HG02623 (cell line): ENCODE results near the gene USP40.

Experiments used
- ATAC-seq: cut with Tn5 transposase; IDR thresholded peaks from one replicate; pipeline ENCODE4 v1.9.1; 2021; ENCODE audit warnings: moderate library complexity; ENCODE audit not compliant: unreplicated experiment

Gene USP40

DNA sequence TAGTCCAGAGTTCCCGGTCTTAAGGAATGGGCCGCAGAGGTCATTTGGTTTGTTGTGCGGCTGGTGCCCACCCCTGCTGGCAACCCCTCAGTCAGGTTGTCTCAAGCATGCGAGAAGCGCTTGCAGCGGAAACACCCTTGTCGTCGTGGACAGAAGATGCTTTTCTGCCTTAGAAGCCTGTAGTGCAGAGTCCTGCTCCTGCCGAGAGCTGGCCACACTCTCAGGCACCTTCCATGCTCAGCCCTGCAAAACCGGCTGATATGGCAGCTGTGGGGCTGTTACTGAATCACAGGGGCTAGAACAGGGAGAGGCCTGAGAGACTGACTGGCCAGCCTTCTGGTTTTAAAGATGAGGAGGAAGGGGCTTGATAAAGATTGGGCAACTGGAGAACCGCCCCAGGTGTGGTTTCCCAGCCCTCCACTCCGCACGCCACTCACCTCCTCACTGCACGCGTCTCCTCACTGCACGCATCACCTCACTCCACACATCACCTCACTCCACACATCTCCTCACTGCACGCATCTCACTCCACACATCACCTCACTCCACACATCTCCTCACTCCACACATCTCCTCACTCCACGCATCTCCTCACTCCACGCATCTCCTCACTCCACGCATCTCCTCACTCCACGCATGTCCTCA lies 103.6 kb downstream of the USP40 start:
- no peak for ATAC-seq

DNA sequence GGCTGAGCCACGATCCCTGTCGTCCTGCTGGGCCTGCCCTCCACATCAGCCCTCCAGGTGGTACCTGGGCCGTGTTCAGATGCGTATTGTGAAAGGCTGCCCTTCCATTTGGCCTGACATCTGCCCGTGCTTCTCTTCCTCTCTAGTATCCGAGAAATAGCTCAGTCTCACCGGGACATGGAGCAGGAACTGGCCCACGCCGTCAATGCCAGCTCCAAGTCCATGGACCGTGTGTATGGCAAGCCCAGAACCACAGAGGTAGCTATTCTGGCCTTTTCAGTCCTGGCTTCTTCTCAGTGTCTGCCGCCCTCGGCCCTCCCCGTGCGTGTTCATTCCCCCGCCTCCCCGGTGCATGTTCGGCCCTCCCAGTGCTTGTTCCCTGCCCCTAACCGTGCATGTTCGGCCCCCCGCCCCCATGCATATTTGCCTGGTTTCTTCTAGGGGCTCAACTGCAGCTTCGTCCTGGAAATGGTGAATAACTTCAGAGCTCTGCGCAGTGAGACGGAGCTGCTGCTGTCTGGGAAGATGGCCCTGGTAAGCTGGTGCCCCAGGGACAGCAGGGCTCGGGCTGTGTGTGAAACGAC lies 104.3 kb downstream of the USP40 start:
- ATAC-seq = no peak

DNA sequence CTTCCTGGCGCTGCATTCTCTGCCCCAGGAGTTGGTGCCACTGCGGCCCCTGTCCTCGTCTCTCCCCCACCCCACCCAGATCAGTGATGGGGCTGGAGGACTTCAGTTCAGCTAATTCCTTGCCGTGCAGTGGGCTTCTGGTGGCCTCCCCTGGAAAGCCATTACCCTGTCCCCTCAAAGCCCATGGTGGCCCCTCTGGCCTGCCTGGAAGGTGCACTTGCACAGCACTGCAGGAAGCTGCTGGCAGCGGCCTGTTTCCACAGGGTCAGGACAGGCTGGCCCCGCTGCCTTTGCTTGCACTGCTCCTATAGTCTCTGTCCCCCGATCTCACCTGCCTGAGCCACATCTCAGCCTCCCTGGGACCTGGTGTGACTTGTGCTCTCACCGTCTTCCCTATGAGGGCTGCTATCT lies 105.1 kb downstream of the USP40 start:
- ATAC-seq = no peak

DNA sequence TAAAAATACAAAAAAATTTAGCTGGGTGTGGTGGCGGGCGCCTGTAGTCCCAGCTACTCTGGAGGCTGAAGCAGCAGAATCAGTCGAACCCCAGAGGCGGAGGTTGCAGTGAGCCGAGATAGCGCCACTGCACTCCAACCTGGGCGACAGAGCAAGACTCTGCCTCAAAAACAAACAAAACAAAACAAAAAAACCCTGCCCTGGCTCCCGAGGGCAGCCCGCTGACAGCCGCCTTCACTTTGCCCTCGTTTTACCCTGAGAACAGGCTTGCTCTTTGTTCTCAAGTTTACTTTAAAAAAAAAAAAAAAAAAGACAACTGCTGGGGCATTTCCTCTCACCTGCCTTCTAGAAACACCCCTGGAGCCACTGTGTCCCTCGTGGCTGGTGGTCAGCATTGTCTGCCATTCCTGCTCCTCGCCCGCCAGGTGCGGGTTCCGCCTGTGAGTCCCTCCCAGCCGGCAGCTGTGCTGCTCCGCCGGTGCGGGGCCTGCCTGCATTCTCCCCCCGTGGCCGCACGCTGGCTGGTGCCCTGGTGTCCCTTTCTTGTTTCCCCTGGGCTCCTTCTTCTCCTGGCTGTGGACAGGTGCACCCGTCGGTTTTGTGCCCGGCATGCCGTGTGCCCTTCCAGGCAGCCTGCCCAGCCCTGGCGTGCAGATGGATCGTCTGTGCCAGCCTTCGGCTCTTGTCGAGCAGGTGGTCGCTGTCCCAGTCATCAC lies 105.7 kb downstream of the USP40 start:
- no peak for ATAC-seq

DNA sequence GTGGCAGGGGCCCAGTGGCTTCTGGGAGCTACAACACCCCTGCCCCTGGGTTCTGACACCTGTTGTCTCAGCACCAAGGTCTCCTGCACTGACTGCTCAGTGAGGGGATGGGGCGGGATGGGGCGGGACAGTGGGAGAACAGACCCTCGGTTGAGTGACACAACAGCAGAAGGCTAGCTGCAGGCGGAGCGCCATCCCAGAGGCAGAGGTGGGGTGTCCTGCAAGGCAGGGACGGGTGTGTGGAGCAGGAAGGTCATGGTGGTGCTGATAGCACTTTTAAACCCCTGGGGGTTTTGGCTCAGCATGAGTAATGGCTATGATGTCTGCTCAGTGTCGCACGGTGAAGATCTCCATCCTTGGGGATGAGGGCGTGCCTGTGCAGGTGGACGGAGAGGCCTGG lies 107.2 kb downstream of the USP40 start:
- ATAC-seq = no peak

DNA sequence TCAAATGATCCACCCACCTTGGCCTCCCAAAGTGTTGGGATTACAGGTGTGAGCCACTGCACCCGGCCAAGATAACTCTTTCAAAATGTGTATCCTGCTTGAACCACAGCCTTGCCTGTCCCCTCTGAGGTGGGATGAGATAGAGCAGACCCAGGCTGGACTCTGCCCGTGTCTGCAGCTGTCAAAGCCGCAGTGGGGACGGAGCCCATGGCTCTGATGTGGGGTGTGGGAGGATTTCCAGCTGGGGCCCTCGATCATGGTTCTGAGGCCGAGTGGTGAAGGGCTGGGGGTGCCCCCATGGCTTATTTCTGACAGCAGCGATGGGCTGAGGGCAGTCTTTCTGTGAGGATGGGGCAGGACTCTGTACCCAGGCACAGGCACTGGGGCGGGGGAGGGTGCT lies 107.8 kb downstream of the USP40 start:
- no peak for ATAC-seq

DNA sequence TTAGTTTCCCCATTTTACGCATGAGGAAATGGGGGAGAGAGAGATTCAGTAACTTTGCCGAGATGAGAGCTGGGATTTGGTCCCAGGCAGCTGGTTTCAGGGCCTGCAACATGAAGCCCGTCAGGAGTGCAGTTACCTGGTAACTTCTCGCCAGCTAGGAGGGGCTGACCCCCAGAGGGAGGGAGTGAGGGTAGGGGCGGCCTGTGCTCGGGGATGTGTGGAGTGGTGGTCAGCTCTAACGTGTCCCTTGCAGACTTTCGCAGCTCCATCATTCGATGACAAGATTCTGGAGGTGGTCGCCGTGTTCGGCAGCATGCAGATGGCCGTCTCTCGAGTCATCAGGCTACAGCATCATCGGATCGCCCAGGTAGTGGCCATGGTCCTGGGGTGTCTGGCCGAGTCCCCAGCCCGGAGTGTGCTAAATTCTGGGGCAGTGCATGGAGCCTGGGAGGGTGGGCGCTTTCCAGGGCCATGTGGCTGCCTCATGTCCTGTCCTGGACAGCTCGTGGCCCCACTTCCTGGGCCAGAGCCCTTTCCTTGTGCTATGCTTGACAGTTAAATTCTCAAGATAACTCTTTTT lies 108.5 kb downstream of the USP40 start:
- no peak for ATAC-seq

DNA sequence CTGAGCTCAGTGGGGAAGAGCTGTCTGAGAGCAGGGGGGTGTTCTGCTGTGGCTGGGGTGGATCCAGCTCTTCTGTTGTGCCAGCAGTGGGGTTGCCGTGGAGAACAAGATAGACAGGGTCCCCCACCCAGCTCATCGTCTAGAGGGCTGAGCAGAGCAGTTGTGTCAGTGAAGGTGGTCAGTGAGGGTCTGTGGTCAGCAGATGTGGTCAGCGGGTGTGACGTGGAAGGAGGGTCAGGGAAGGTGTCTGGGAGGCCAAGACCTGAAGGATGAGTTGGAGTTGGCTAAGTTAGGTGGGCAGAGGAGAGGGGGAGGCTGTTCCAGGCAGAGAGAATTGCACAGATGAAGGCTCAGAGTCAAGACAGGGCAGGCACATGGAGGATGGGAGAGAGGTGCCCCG lies 109.2 kb downstream of the USP40 start:
- no peak for ATAC-seq

DNA sequence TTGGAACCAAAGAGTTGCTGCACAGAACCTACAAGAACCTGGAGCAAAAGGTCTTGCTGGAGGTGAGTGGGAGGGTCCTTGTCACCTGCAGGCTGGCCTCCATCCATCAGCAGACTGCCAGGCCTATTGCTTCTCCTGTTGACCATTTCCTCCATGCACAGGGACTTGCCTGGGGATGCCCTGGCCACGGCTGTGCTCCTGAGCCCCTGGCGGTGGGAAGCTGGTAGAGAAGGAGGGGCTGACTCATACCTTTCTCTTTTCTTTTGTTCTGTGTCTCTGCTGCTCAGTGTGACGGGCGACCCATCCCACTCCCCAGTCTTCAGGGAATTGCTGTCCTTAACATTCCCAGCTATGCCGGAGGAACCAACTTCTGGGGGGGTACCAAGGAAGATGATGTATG lies 109.6 kb downstream of the USP40 start:
- ATAC-seq = no peak

DNA sequence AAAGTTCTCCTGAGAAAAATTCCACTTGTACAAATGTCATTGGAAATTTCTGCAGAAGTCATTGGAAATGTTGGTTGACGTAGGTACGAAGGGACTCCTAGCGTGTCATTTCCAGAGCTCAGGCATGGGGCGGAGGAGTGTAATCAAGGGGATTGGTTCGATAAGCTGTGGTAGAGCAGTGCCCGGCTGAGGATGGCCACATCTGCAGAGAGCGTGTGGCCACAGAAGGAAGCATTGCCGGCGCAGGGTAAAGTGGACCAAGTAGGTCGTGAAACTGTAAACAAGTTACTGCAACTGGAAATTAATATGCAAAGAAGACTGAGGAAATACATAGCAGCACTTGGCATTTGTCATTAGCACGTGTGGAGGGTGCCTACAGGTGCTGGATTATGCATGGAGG lies 110.5 kb downstream of the USP40 start:
- no peak for ATAC-seq

DNA sequence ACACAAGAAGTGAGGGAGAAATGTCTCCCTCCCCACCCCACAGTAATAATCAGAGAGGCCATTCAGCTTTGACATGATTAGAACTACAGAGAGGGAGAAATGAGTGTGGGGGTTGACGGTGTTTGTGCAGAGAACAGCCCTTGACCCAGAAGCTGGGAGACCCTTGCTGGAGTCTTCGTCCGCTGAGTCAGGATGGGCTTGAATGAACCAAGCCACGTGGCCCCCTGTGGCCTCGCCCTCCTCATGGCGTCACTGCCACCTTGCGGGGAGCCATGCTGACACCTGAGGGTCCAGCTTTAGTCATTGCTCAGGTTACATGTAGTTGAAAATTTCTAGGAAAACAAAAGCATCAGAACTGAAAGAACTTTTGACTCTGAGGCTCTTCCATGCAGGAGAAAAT lies 111.1 kb downstream of the USP40 start:
- no peak for ATAC-seq

DNA sequence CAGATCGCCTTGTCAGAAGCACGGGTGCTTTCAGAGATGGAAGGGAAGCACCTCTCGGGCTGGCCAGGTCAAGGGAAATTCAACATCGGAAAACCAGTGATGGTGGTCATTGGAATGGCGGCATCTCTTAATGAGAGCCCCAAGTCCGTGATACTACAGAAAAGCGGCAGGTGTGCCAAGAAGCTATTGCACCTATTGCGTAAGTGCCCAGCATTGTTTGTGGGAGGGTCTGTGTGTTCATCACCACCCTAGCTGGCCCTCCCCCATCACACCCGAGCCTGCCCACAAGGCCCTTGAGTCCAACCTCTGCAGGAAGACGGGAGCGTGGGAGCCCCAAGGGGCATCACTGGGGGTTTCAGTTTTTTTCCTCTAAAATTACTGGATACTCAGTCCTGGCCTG lies 111.6 kb downstream of the USP40 start:
- no peak for ATAC-seq

DNA sequence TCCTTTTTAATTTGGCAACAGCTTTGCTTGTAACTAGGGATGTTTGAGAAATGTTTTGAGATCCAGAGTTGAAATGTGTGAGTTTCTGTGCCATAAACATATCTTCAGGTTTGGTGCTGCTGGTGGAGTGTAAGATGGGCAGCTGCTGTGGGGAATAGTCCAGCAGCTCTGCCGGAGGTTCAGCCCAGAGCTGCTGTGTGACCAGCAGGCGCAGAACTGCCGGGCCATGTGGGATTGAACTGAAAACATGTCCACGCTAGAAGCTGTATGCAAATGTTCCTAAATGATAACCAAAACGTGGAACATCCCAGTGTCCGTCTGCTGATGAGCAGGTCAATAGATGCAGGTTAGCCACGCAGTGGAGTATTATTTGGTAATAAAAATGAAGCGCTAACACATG lies 112.7 kb downstream of the USP40 start:
- no peak for ATAC-seq

DNA sequence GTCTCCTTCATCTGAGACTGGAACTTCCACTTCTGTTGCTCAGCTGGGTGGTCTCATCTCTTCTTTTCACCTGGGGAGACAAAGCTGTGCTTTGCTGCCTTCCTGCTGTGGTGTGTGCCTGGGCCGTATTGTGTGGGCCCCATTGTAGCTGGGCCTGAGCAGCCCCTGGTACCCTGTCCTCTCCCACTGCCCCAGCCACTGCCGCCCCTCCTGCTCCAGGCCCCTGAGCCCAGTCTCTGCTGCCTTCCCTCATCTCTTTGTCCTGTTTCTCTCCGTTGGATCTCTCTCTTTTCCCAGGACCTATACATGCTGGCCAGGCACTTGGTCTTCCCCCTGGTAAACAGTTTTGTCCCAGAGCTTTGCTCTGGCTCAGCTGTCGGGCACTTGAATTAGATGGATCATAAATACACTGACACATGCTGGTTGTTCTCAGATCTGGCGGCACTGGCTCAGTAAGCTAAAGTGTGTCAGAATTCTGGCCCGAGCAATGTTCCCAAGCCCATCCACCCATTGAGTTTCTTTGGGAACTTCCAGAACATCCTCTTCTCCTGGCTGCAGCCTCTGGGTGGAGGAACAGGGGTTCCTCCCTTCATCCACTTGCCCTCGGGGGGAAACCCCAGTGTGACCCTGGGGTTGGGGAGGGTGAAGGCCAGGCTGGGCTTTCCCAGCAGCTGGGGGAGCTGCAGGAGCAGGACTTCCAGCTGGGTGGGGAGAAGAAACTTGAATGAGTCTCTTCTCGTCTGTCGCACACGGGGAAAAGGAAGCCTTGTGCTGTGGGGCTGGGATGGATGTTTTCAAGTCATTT lies 113.3 kb downstream of the USP40 start:
- no peak for ATAC-seq

DNA sequence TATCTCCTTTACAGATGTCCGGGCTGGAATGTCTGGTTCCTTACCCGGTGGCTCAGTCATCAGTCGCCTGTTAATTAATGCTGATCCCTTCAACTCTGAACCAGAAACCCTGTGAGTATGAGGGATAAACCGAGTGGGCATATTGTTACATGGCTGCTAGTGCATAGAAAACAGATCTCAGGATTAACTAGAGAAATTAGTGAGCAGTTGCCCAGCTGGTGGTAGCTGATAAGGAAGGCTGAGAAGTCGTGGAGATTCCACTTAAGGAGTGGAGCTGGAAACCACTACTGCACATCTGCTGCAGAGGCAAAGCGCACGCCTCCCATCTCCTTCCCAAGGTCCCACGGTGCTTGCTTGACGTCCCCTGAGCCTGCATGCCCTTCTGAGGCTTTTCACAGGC lies 114.6 kb downstream of the USP40 start:
- no peak for ATAC-seq

DNA sequence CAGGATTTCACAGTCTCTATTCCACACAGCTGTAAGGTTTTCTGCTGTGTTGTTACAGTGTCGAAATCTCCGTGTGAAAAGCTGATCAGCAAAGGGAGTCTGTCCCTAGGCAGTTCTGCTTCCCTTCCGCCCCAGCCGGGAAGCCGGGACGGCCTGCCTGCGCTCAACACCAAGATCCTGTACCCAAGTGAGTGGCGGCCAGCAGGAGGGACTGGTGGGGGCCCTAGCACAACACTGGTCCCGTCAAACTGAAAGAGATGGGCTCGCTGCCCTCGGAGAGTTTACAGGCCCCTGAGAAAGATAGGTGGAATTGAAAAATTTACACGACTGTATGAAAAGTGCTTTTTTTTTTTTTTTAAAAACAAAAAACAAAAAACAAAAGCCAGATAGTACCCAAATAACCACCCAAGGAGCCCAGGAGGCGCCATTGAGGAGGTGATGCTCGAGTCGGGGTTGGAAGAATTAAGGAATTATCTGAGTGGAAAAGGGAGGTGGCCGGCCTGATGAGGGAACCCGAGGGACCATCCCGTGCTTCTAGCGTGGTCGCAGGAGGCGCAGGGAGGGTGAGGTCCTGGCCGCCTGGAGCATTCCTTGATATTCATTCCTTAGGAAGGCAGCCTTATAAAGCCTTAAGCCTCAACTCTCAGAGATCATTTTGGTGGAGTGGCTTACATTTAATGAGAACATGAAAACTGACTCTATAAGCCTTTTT lies 115.6 kb downstream of the USP40 start:
- ATAC-seq = no peak

DNA sequence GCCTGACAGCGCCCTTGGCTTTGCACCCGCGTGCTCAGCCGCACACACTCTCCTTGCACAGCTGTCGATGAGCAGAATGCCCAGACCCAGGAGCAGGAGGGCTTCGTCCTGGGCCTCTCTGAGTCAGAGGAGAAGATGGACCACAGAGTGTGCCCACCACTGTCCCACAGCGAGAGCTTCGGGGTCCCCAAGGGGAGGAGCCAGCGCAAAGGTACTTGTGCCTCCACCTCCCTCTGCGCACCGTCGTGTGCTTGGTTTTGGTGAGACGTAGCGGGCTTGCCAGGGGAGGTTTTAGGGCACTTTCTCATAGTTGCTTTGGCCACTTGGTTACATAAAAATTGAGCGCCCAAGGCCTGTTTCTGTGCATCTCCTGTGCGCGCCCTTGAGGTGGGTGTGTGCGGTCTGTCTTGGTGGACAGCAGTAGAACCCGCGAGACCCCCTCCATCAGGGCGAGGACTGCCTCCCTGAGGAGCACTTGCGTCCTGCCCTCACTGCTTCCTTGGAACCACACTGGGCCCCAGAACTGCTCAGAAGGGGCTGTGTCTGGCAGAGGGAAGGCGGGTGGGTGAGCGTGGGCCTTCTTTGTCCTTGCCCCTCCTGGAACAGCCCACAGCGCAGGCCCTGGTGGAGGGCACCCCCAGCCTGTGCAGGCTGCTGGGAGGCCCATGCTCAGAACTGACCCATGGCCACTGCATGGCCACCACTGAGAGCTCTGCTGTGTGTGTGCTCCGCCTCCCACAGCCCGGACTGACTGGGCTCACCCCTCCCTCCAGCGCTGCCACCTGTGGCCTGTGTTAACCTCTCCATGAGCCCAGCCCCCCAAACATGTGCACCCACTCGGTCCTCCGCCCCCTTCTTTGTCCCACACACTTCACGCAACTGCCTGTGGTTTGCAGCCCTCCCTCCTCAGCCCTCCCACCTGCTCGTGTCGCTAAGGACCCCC lies 116.4 kb downstream of the USP40 start:
- ATAC-seq = no peak

DNA sequence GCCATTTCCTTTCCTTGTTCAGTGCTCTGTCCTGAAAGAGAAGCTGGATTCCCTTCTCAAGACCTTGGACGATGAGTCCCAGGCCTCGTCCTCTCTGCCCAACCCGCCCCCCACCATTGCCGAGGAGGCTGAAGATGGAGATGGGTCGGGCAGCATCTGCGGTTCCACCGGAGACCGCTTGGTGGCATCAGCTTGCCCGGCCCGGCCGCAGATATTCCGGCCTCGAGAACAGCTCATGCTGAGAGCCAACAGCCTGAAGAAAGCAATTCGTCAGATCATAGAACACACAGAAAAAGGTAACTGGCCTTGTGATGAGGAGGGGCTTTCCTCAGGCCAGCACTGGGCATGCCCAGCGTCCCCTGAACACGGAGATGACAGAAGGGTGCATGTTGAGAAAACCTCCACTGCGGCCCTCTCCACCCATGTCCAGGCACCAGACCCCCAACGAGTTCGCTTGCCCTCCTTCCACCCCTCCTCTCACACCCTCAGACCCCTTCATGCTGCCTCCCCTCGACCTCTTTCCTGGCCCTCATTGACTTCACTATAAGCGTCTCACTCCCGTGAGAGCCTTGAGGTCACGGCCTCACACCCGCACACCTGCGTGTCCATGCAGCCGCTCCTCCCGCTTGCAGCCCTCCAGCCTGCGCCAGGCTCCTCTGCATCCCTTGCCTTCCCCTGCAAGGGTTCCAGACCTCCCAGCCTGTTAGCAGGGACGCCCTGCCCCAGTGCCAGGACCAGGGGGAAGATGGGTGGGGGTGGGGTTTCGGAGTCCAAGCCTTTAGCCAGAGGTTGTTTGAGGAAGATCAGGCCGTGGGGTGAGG lies 117.3 kb downstream of the USP40 start:
- no peak for ATAC-seq

DNA sequence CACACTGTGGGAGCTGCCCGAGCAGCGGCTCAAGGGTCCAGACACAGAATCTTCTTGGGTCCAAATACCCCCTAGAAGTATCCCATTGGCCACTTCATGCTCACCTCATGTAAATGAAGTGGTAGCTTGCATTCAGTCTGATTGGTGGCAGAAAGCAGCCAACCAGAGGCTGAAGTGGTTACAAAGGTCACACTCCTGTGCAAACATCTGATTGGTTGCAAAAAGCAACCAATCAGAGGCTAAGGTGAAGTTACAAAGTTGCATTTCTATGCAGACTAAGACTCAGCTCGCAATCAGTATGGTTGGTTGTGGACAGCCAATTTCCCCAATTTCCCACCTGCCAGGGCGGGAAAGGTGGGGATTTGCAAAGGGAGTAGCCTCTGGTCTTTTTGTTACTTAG lies 118.0 kb downstream of the USP40 start:
- ATAC-seq = no peak
